Smooth muscle cell (in vitro differentiated cells): ENCODE measurements around the gene PPP1R13L. TPM values are rescaled to one million over a fixed set of nuclear protein-coding genes. Genes with fewer than 3 reads are reported as not detected.

Experiments used
- DNase-seq: peaks from one replicate; lab custom pipeline; 2025; ENCODE audit not compliant: unreplicated experiment; lab: John Stamatoyannopoulos, UW
- H2AFZ ChIP-seq: fragments of 200-600 bp; sonication (generic); 2 replicates; pipeline ENCODE4 v1.6.0; 2016; ENCODE audit warnings: antibody characterized with exemption, low read depth, mild to moderate bottlenecking
- H3F3A ChIP-seq: fragments of 200-600 bp; sonication (generic); 2 replicates; pipeline ENCODE4 v1.6.0; 2017; ENCODE audit warnings: antibody characterized with exemption, low read depth
- H3K27ac ChIP-seq: fragments of 200-600 bp; sonication (generic); 2 replicates; pipeline ENCODE4 v1.5.1; 2016; ENCODE audit warnings: low read depth, mild to moderate bottlenecking
- H3K27me3 ChIP-seq: fragments of 200-600 bp; sonication (generic); 2 replicates; pipeline ENCODE4 v1.6.1; 2016; ENCODE audit warnings: low read depth, mild to moderate bottlenecking
- H3K36me3 ChIP-seq: fragments of 200-600 bp; sonication (generic); 2 replicates; pipeline ENCODE4 v1.5.1; 2016; ENCODE audit warnings: low read depth
- H3K4me1 ChIP-seq: fragments of 200-600 bp; sonication (generic); 2 replicates; pipeline ENCODE4 v1.5.1; 2016; ENCODE audit warnings: low read depth
- H3K4me2 ChIP-seq: fragments of 200-600 bp; sonication (generic); 2 replicates; pipeline ENCODE4 v1.6.0; 2016; ENCODE audit warnings: mild to moderate bottlenecking
- H3K4me3 ChIP-seq: fragments of 200-600 bp; sonication (generic); 2 replicates; pipeline ENCODE4 v1.5.1; 2016; ENCODE audit warnings: mild to moderate bottlenecking
- H3K79me2 ChIP-seq: fragments of 200-600 bp; sonication (generic); 2 replicates; pipeline ENCODE4 v1.6.0; 2016; ENCODE audit warnings: low read depth, mild to moderate bottlenecking
- H3K9ac ChIP-seq: fragments of 200-600 bp; sonication (generic); 2 replicates; pipeline ENCODE4 v1.6.0; 2016; ENCODE audit warnings: low read depth
- H3K9me3 ChIP-seq: fragments of 200-600 bp; sonication (generic); replicated peaks from 2 replicates; pipeline ENCODE4 v1.5.1; 2016; ENCODE audit warnings: low read depth
- H4K20me1 ChIP-seq: fragments of 200-600 bp; sonication (generic); 2 replicates; pipeline ENCODE4 v1.6.0; 2016; ENCODE audit warnings: low read depth
- CTCF ChIP-seq: fragments of 200-600 bp; sonication (generic); IDR thresholded peaks from 2 replicates; pipeline ENCODE4 v1.5.1; 2017; ENCODE audit warnings: borderline replicate concordance, mild to moderate bottlenecking, antibody characterized with exemption; ENCODE audit not compliant: insufficient read depth, poor library complexity, severe bottlenecking
- WGBS: methylation state at CpG from one replicate; pipeline ENCODE4 v1.1.7; 2016; ENCODE audit warnings: low lambda C conversion rate; 5-methylcytosine and 5-hydroxymethylcytosine counted together
- polyA plus RNA-seq: library from polyadenylated mRNA; unstranded; fragments of >200 nt; fragmentation: Nextera tagmentation; extraction: Ambion mirVana; gene quantifications from 2 replicates; pipeline ENCODE4 v1.2.1, GENCODE V29; 2016
- total RNA-seq: library from RNA; depleted of rRNA; stranded (reverse); fragments of >200 nt; gene quantifications from 2 replicates; pipeline ENCODE4 v1.2.3, GENCODE V29; 2014

Gene PPP1R13L
- total and polyA plus RNA-seq, 2 experiments from 2014 or later, result 28.1 to 66.4 TPM

- peak; percentile 96 for DNase-seq
- H3K4me2 ChIP-seq, result peak overlapping the region; percentile 96
- peaks cover 5% of the 10 kb centered on the region for H3K4me1 ChIP-seq
- no peak overlapping the region for H2AFZ ChIP-seq
- H3K36me3 ChIP-seq, result no peaks in the 10 kb centered on the region
- H3K27ac ChIP-seq, result peak overlapping the region; percentile 99
- H3K79me2 ChIP-seq, result no peaks in the 10 kb centered on the region
- no peaks in the 10 kb centered on the region for H3K9me3 ChIP-seq
- no peak for TF ChIP-seq CTCF
- peak overlapping the region; percentile 99 for H3K9ac ChIP-seq
- H3K4me3 ChIP-seq, result peak overlapping the region; percentile 64
- peaks cover 33% of the 10 kb centered on the region for H3F3A ChIP-seq
- WGBS, result 1% methylated on average over 45 of the region's 49 CpGs
- H4K20me1 ChIP-seq, result no peaks in the 10 kb centered on the region
- no peaks in the 10 kb centered on the region for H3K27me3 ChIP-seq
These were observed 38.8 kb upstream of the PPP1R13L start for GRCh38 chr19:45443462-45444317.

DNA sequence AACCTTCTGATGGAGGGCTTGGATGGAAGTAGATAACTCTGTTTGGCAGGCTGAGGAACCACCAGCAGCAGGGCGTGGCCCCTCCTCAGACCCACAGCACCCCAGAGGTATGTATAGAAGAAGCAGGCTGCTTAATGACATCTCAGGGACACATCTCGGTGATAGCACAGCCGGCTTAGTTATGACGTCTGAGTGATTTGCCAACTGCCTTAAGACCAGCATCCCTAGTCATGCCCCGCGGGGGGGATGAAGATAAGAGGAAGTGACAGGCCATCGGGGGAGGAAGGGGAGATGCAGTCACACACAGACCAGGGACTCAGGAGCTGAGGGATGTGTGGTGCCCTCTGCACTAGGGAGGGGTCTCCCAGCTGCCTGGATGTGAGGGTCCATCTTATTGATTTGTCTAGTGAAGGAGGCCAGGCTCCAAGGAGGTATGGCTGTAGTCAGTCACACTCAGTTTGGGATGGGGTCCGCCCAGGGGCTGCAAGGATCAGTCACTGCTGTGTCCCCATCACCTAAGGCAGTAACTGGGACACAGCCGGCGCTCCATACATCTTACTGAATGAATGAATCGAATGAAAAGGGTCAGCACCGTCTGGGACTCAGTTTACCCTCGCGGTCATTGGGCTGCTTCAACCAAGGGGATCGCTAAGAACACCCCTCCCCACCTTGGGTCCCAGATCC lies 38.1 kb upstream of the PPP1R13L start:
- H3F3A ChIP-seq, result peaks cover 33% of the 10 kb centered on the region
- peaks cover 5% of the 10 kb centered on the region for H3K4me1 ChIP-seq
- peak overlapping the region; percentile 64 for H3K4me3 ChIP-seq
- TF ChIP-seq CTCF, result no peak
- H2AFZ ChIP-seq, result no peak overlapping the region
- no peaks in the 10 kb centered on the region for H3K9me3 ChIP-seq
- no peaks in the 10 kb centered on the region for H4K20me1 ChIP-seq
- no peaks in the 10 kb centered on the region for H3K36me3 ChIP-seq
- peak overlapping the region; percentile 99 for H3K9ac ChIP-seq
- H3K27ac ChIP-seq, result peak overlapping the region; percentile 99
- no peaks in the 10 kb centered on the region for H3K79me2 ChIP-seq
- 12% methylated on average over 15 of the region's 15 CpGs for WGBS
- DNase-seq, result no peak
- H3K4me2 ChIP-seq, result peak overlapping the region; percentile 96
- H3K27me3 ChIP-seq, result no peaks in the 10 kb centered on the region

DNA sequence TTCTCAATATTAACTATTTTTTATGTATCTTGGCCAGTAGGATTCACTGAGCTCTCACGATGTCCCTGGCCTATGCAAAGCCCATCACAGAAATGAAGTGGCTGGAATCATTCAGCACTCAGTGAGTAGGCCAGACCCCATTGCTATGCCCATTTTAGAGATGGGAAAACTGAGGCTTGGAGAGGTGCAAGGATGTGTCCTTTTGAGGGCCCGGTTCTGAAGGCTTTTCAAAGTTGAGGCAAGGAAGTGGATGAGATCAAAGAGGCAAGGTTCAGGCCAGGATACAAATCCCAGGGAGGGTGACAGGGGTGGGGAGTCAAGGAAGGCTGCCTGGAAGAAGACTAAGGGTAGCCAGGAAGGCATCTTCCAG lies 37.5 kb upstream of the PPP1R13L start:
- no peak overlapping the region for H3K4me3 ChIP-seq
- H3K36me3 ChIP-seq, result no peaks in the 10 kb centered on the region
- H3K27ac ChIP-seq, result peak overlapping the region; percentile 99
- H3K4me2 ChIP-seq, result no peak overlapping the region
- H3K9ac ChIP-seq, result no peak overlapping the region
- peaks cover 33% of the 10 kb centered on the region for H3F3A ChIP-seq
- H2AFZ ChIP-seq, result no peak overlapping the region
- H3K79me2 ChIP-seq, result no peaks in the 10 kb centered on the region
- H3K27me3 ChIP-seq, result no peaks in the 10 kb centered on the region
- H3K4me1 ChIP-seq, result peaks cover 5% of the 10 kb centered on the region
- H4K20me1 ChIP-seq, result no peaks in the 10 kb centered on the region
- H3K9me3 ChIP-seq, result no peaks in the 10 kb centered on the region
- 99% methylated on average over 2 of the region's 2 CpGs for WGBS
- DNase-seq, result no peak
- no peak for TF ChIP-seq CTCF
